T follicular helper cell (primary cell): Measurements from ENCODE around the gene CCDC69.
"Not testable (repeated sequence)": the region's sequence is repeated elsewhere in the genome, so short reads cannot be mapped to it uniquely, and the experiment has no call there.

Experiments used
- DNase-seq: peaks from one replicate; pipeline ENCODE4 v3.0.0-alpha.2; 2020; ENCODE audit warnings: low read depth

The CCDC69 gene

DNA sequence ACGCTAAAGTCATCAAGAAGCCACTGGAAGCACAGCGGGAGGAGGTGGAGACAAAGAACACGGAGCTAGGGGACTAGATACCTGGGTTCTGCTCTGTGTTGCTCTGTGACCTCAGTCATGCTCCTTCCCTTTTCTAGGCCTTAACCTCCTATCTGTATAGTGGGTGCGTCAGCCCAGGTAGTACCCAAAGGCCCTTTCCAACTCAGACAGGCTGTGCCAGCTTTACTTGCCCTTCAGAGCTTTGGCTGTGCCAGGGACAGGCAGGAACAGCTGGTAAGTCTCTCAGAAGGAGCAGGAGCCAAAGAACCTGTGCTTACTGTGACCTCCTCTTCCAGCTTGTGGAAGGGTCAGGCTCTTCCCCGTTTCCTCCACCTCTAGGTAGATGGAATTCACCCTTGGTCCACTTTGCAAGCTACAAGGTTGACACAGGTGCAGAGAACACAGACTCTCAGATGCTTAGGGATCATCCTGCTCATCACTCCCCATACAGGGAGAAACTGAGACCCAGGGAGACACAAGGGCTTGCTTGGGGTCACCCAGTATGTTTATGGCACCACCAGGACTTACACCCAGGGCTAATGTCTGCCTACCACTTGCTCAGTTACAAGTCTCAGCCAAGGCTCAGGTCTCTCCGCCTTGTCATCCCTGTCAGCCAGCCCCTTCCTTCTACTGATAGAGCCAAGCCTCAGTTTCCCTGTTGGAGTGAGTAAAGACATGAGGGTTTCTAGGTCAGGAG is 1.7 kb downstream of the CCDC69 start:
- DNase-seq = no peak

DNA sequence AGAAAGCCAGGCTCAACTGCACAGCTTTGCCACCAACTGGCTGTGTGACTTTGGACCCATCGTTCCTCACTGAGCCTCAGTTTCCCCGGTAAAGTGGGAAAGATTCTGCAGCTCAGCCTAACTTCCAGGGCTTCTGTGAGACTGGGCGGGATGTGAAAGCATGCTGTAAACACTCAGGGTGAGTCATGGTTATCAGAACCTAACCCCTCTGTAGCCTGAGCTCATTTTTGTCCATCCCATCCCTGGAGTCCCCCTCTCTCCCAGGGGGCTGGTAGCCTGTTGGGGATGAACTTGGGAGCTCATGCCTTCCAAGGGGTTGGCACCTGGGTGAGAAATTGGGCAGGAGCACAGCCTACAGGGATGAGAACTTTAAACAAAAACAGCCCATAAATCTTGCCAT is 2.3 kb downstream of the CCDC69 start:
- DNase-seq = no peak

DNA sequence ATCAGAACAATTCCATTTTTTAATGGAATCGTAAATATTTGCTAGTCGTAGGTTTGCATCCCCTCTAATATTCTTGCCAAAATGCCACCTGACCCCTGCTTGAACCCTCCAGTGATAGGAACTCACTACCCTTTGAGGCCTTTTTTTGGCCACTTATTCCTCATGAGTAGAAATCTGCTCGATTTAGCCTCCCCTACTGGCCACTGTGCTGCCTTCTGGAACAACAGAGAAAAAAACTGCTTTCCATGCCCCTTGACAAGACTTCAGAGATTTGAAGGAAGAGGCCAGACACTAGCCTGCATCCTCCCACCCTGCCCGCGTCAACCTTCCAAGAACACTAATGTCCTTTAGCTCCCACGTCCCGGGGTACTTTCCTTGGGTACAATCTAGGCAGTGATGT is 4.1 kb downstream of the CCDC69 start:
- no peak for DNase-seq

DNA sequence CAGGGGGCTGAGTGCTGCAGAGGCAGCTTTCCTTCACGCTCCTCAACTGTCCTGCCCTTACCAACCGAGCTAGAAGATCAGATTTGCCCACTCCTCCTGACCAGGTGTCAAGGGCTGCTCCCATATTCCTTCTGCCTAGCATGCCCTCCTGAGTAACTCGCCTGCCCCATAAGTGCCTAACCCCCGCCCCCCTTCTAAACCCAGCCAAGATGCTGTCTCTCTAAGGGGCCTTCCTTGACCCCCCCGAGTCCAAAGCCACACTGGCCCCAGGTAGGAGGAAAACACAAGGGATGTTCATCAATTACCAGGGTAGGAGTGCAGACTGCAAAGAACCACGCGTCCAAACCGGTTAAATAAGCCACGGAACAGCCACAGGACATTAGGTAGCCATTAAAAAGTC is 4.8 kb downstream of the CCDC69 start:
- no peak for DNase-seq

DNA sequence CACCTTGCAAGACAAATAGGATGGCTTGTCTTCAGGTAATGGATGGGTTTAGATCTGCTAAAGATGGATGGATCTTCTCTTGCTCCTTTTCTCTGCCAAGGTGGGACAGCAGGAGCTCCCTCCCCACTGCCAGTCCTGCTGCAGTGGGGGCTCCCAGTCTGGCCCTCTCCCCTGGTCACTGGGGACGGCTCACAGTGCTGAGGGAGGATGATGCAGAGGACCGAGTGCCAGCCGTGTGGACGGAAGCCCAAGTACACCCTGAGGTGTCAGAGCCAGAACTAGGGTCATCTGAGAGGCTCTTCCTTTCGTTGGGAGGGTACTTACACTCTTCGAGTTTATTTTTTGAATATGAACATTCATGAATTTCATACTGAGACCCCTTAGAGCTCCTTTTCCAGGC is 5.7 kb downstream of the CCDC69 start:
- DNase-seq = no peak

DNA sequence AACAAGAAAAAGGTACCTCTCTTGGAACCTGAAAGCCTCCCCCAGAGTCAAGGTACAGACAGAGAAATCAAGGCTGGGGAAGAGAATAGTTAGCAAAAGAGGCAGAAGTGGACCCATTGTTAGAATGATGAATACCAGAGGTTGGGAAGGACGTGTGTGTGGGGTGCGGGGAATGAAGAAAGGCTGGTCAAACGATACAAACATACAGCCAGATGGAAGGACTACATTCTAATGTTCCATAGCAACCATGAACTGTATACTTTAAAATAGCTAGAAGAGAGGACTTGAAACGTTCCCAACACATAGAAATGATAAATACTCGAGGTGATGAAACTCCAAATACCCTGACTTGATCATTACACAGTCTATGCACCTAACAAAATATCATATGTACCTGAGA is 7.1 kb downstream of the CCDC69 start:
- DNase-seq = no peak

DNA sequence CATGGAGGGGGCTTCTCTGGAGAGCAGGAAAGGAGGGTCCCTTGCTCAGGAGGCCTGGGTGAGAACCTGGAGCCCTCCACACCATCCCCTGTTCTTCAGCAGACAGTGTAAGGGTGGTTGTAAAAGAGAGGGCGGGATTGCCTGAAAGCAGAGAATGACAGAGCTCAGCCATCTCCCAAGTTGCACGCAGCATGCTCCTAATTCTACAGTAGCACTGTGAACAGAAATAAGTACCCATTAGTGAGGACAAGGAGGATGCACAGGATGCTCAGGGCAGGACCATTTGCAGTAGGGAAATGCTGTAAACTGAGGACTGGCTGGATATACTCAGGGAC is 8.4 kb downstream of the CCDC69 start:
- no peak for DNase-seq

DNA sequence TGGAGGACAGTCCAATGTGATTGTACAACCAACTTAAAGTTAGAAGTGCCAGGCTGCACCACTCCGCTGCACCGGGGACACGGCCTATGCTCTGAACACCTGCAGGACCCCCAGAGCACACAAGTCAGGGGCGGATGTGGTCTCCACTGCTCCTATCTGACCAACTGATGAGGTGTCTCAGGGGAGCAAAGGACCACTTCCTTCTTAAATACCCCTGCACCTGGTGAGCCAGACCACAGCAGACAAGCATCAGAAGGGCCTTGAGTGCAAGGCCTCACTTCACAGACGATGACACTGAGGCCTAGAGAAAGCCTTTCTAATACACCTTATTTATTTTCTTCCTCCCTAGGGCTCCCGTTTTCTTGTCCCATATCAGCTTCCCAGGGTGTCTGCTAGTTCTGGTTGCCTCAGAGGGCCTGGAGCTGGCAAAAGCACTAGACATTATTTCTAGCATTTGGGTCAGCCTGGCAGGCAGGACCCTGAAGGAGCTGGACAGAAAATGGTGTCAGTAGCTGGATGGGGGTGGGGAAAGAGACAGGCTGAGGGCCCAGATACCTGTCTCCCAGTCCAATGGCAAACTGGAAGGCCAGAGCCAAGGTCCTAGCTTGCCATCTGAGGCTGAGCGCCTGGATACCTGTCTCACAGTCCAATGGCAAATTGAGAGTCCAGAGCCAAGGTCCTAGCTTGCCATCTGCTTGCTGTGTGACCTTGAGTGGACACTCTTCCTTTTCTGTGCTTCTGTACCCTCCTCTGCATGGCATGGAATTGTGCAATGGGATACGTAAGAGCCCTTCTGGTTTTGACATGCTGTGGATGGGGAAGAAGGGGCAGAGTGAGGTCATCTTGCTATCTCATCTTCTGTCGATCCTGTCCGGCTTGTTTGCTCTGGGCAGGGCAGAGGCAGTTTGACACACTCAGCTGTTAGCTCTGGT is 9.0 kb downstream of the CCDC69 start:
- DNase-seq = no peak

DNA sequence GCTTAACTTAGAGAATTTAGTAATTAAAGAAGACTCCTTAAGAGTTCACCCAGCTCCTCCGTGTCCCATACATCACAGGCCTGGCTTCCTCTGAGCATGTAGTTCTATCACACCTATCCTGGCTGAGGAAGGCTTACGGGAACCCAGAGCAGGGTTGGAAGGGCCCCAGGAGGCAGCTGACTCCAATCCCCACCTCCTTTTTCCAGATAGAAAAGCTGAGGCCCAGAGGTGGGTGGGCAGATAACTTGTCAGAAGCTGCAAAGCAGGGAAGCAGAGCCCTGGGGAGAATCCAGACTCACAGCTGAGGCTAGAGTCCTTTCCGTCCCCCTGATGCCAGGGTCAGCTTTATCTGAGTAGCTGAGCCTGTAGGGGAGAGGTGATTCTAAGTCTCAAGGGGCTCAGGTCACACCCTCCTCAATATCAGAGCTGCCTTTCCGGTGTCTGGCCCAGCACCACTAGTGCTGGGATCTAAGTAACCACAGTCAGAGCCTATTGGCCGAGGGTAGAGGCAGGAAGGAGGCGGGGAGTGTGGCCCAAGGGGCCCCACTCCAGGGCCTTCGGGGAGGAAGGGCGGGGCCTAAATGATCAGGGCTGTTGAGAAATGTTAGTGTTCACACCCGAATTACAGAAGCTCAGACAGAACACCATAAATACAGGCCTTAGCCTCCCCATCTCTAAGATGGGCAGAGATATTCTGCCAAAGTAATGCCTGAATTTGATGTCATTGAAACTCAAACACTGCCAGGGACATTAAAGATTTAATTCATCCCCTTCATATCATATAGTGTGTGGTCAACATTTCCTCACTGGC is 9.9 kb downstream of the CCDC69 start:
- peak; percentile 71 for DNase-seq

DNA sequence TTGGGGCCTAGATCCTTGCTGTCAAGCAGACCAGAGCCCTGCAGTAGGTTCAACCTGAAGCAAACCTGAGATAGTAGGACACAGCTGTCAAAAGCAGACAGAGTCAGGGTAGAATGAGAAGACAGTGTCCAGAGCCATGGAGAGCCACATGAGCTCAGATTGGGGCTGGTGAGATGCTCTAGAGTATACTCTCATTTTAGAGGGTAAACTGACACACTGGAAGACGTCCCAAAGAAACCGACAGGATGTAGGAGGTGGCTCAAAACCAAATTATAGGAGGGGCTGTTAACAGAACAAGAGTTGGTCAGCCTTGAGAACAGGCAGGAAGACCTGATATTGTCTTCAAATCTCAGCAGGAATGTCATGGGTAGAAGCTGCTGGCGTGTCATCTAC is 11.5 kb downstream of the CCDC69 start:
- DNase-seq = no peak

DNA sequence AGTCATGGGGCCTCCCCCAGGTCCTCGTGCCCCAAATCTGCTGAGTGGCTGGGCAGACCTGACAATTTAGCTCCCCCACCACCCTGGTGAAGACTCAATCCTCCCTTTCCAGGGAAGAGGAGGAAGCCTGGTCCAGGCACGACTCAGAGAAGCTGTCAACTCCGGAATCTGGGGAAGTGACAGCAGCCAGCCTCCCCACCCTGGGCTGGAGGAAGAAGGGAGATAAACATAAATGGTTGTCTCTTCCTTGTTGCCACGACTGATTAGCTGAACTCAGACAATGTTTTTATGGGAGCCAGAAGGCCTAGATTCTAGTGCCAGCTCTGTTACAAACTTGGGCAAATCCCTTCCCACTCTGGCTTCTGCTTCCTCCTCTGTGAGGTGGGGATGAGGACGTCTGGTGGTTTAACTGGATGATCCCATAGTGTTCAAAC is 15.4 kb downstream of the CCDC69 start:
- no peak for DNase-seq

DNA sequence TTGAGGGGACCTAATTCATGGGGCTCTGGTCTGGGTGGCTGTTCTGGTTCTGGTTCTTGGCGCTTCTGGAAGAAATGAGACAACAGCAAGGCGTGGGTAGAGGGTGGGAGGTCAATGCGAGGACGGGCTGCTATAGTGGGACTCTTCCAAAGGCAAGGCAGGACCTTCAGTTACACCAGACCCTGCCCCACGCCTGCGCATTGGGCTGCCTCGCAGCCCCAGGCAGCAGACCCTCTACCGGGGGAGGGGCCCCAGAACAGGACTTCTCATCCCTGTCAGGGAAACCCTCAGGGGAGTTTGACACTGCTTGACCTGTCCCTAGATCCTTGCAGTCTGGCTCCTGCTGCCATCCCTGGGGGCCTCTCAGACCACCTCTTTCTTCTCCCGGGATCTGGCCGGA is 18.5 kb downstream of the CCDC69 start:
- no peak for DNase-seq

DNA sequence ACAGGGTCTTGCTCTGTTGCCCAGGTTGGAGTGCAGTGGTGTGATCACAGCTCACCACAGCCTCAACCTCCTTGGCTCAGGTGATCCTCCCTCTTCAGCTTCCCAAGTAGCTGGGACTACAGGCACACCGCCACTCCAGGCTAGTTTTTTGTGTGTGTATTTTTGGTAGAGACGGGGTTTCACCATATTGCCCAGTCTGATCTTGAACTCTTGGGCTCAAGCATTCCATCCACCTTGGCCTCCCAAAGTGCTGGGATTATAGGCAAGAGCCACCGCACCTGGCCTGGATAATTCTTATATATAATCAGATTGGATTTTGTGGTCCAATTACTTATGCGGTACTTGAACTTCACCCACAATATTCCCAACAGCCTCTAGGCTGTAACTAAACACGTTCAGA is 19.8 kb downstream of the CCDC69 start:
- DNase-seq = no peak

DNA sequence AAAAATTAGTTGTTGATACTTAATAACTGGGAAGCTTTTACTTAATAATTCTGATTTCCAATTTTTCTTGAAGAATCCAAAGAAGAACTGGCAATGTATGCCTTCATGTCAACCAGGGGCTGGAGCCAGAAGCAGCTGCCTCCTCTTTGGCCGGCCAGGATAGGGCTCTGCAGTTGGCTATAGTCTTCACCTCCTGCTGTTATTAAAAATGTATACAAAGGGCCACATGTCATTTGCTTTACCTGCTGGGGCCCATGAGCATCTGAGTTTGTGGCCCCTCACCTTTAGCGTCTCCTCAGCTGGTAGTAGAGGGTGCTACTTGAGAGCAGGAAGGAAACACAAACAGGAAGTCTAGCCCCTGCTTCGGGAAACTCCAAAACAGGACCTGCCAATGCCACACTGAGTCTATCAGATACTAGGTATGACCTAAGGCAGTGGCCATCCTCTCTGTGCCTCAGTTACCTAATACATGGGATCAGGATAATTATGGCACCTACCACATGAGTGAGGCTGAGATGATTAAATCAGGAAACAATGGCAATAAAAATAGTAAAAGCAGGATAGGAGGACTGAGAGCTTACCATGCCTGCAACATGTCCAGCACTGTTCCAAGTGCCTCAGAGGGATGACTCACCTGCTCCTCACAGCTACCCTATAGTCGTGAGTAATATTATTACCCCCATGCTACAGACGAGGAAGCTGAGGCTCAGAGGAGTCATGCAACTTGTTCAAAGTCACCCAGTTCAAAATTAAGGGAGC is 21.3 kb downstream of the CCDC69 start:
- no peak for DNase-seq

DNA sequence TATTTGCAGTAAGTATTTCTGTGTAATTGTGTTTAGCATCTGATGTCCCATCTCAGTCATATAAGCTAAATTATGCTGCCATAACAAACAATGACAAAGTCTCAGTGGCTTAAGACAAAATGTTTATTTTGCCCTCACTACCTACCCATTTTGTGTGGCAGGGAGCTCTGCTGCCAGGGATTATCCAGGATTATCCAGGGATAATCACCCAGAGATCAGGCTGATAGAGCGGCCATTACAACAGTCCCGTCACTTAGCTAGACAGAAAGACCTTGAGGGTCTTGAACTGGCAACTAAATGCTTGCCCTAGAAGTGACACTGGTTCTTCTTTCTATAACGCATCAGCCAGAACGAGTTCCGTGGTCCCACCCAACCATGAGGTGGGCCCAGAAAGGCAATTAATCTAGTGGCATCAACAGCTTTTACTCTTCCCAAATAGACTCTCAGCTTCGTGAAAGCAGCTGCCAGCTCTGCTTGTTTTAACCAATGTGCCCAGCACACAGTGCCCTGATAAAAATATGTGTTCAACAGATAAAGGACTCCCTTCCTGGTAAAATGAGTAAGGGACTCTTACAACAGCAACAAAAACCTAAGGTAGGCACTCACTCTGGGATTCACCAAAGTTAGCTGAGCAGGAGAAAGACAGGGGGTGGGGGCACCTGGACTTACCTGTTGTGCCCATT is 22.8 kb downstream of the CCDC69 start:
- DNase-seq = no peak

DNA sequence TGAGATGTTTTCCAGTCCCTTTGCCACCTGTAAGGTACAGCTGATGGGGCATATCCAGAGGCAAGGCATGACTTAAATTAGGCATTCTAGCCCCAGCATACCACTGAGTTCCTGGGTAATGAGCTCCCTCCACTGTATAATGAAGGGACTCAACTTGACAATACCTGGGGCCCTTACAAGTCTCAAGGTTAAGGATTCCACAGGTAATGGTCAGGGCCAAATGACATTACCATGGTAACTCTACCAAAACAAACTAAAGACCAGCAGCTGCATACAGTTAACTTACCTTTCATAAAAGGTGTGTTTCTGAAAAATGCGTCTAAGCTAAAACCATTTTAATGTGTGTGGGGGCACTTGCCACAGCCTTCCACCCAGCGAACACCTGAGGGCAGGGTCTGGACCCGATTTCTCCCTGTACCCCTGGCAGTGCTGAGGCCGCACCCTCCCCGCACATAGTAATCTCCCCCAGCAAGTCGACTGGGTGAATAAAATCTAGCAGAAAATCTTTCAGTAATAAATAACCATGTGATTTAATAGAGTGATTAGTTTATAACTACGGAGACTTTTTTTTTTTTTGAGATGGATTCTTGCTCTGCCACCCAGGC is 24.2 kb downstream of the CCDC69 start:
- DNase-seq = no peak

DNA sequence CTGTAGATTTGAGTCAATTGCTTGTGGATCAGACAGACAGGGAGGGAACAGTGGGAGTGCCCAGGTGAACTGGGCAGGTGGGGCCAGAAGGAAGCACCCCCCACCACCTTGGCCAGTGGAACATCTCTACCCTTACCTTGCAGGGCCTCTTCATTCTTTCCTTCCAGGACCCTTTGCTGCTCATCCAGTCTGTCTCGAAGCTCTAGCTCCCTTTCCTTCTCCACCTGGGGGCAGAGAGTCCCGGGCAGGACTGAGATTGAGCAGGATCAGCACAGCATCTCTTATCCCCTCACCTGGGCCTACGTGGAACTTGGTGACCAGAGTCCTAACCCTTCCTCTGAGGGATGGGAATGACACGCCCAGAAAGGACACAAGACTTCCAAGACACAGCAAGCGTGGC is 25.0 kb downstream of the CCDC69 start:
- no peak for DNase-seq

DNA sequence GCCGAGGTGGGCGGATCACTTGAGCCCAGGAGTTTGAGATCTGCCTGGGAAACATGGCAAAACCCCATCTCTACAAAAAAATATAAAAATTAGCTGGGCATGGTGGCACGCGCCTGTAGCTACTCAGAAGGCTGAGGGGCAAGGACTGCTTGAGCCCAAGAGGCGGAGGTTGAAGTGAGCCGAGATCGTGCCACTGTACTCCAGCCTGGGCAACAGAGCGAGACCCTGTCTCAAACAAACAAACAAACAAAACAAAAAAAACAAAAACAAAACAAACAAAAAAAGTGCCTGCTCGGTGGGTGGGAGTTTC is 26.6 kb downstream of the CCDC69 start:
- DNase-seq = not testable (repeated sequence)

DNA sequence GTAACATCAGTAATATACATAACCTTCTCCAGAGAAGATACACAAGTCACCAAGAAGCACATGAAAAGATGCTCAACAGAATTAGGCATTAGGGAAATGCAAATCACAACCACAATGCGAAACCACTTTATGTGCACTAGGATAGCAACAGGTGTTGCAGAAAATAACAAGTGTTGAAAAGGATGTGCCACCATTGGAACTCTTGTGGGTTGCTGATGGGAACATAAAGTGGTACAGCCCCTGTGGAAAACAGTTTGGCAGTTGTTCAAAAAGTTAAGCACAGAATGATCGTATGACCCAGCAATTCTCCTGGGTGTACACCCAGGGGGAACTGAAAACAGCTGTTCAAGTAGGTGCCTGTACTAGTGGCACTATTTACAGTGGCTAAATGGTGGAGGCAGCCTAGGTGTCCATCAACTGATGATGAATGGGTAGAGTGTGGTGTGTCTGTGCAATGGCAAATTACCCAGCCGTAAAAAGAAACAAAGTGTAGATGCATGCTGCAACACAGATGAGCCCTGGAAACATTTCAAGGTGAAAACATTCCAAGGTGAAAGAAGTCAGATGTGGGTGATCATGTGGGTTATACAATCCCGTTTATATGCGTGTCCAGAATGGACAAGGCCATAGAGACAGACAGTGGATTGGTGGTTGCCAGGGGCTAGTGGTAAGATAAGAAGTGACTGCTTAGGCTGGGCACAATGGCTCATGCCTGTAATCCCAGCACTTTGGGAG is 27.2 kb downstream of the CCDC69 start:
- DNase-seq = no peak

DNA sequence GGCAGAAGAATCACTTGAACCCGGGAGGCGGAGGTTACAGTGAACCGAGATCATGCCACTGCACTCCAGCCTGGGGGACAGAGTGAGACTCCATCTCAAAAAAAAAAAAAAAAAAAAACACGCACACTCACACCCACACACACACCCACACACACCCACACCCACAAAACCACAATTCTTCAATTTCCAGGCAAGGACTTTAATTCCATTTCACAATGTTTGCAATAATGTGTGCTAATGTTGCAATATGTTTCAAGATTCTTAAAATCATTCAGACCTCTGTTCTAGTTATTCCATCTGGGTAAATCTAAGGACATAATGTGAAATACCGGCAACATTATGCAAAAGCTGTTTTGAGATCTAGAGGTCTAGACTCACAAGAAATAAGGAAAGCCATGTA is 28.3 kb downstream of the CCDC69 start:
- DNase-seq = no peak
